GM12878 (cell line): ENCODE results near the gene USP28. TPM values are rescaled to one million over a fixed set of nuclear protein-coding genes. Genes with fewer than 3 reads are reported as not detected.

Source experiments
- ATAC-seq: fragments of 200-7000 bp; cut with Tn5 transposase; 3 replicates; pipeline ENCODE4 v1.9.1; 2020; ENCODE audit warnings: mild to moderate bottlenecking, moderate library complexity
- BruUV-seq: library from RNA; stranded (reverse); fragments of 400-500 nt; replicated peaks from 2 replicates; lab custom pipeline; 2021; lab: Mats Ljungman, UMichigan
- CTCF ChIA-PET: fragments of 300-600 bp; sonication (Branson Sonifier 250); formaldehyde crosslinking; extraction: SDS; loops from one replicate; lab custom pipeline; 2021; ENCODE audit warnings: inconsistent platforms; lab: Yijun Ruan, JAX
- POLR2A ChIA-PET: fragments of 350-600 bp; formaldehyde crosslinking; extraction: SDS; loops from one replicate; lab custom pipeline; 2021; ENCODE audit warnings: inconsistent platforms; lab: Charles Lee
- RAD21 ChIA-PET: fragments of 300-600 bp; sonication (Branson Sonifier 250); formaldehyde crosslinking; loops from one replicate; lab custom pipeline; 2023; ENCODE audit warnings: antibody characterized with exemption; ENCODE audit not compliant: unreplicated experiment; lab: Charles Lee
- SMC1A ChIA-PET: fragments of 300-600 bp; sonication (Branson Sonifier 250); formaldehyde crosslinking; loops from one replicate; lab custom pipeline; 2023; ENCODE audit not compliant: unreplicated experiment, uncharacterized antibody; lab: Charles Lee
- DNase-seq: peaks from one replicate; pipeline ENCODE4 v3.0.0-alpha.2; 2011; ENCODE audit warnings: low read depth, low spot score
- FAIRE-seq: peaks from 3 replicates; lab custom pipeline; 2011; peaks lifted over from hg19 to GRCh38; lab: Jason Lieb, UNC
- H2AFZ ChIP-seq: 2 replicates; pipeline ENCODE4 v1.6.0; 2011; ENCODE audit warnings: low read depth, low read length, control low read depth; ENCODE audit not compliant: control insufficient read depth
- H3K27ac ChIP-seq: 2 replicates; pipeline ENCODE4 v1.5.1; 2011; ENCODE audit warnings: control low read depth; ENCODE audit not compliant: control insufficient read depth, insufficient read depth
- H3K27me3 ChIP-seq, 2 experiments: replicated peaks in 1 of 2; 2 replicates each; pipeline versions ENCODE4 v1.6.0 to v1.6.1; 2011; ENCODE audit warnings: low read length in 1 of 2; ENCODE audit not compliant: control insufficient read depth in 2 of 2, insufficient read depth in 2 of 2
- H3K36me3 ChIP-seq, 2 experiments: 2 replicates each; pipeline ENCODE4 v1.5.1; 2011; ENCODE audit warnings: low read length in 1 of 2; ENCODE audit not compliant: control insufficient read depth in 2 of 2, insufficient read depth in 2 of 2
- H3K4me1 ChIP-seq: 2 replicates; pipeline ENCODE4 v1.6.1; 2011; ENCODE audit warnings: mild to moderate bottlenecking, low read length, moderate library complexity, mixed read lengths; ENCODE audit not compliant: control insufficient read depth, insufficient read depth
- H3K4me2 ChIP-seq: 2 replicates; pipeline ENCODE4 v1.6.0; 2011; ENCODE audit warnings: control low read depth; ENCODE audit not compliant: control insufficient read depth, insufficient read depth
- H3K4me3 ChIP-seq: fragments of 200-600 bp; sonication (generic); 2 replicates; pipeline ENCODE4 v1.5.1; 2016
- H3K79me2 ChIP-seq: 2 replicates; pipeline ENCODE4 v1.6.0; 2011; ENCODE audit warnings: low read length; ENCODE audit not compliant: control insufficient read depth, insufficient read depth
- H3K9ac ChIP-seq: 2 replicates; pipeline ENCODE4 v1.8.0; 2011; ENCODE audit warnings: low read length, control low read depth, mixed read lengths; ENCODE audit not compliant: control insufficient read depth, insufficient read depth
- H3K9me3 ChIP-seq: replicated peaks from 3 replicates; pipeline ENCODE4 v1.5.1; 2011; ENCODE audit warnings: mild to moderate bottlenecking, low read length; ENCODE audit not compliant: control insufficient read depth, insufficient read depth
- H4K20me1 ChIP-seq: 2 replicates; pipeline ENCODE4 v1.6.0; 2011; ENCODE audit not compliant: control insufficient read depth, insufficient read depth
- BCL11A ChIP-seq: IDR thresholded peaks from 2 replicates; pipeline ENCODE4 v1.6.1; 2011; ENCODE audit warnings: low read depth, low read length
- CHD2 ChIP-seq: IDR thresholded peaks from 2 replicates; pipeline ENCODE4 v1.6.1; 2011; ENCODE audit warnings: low read depth, low read length, improper control_type of control experiment, borderline replicate concordance
- HDAC6 ChIP-seq: fragments of 200-600 bp; sonication (generic); IDR thresholded peaks from one replicate; pipeline ENCODE4 v1.8.0; 2017; ENCODE audit warnings: antibody characterized with exemption; ENCODE audit not compliant: unreplicated experiment
- HDGF ChIP-seq: fragments of 450-650 bp; IDR thresholded peaks from 2 replicates; pipeline ENCODE4 v1.6.1; 2016; ENCODE audit warnings: antibody characterized with exemption
- IKZF1 ChIP-seq: fragments of 450-650 bp; conservative IDR thresholded peaks from 2 replicates; pipeline ENCODE4 v1.6.1; 2017; ENCODE audit warnings: antibody characterized with exemption, mild to moderate bottlenecking
- KDM1A ChIP-seq: fragments of 200-600 bp; sonication (generic); IDR thresholded peaks from 2 replicates; pipeline ENCODE4 v1.6.1; 2016; ENCODE audit warnings: borderline replicate concordance
- NR2F1 ChIP-seq: fragments of 450-650 bp; conservative IDR thresholded peaks from 2 replicates; pipeline ENCODE4 v1.6.1; 2017; ENCODE audit warnings: mild to moderate bottlenecking
- SMARCA5 ChIP-seq: fragments of 450-650 bp; IDR thresholded peaks from 2 replicates; pipeline ENCODE4 v1.6.1; 2017; ENCODE audit warnings: mild to moderate bottlenecking
- STAT3 ChIP-seq: IDR thresholded peaks from 2 replicates; pipeline ENCODE4 v1.6.1; 2011; ENCODE audit warnings: low read depth, low read length, improper control_type of control experiment
- SUPT20H ChIP-seq: IDR thresholded peaks from 2 replicates; pipeline ENCODE4 v1.6.1; 2011; ENCODE audit warnings: low read depth, mild to moderate bottlenecking, low read length, moderate library complexity, borderline replicate concordance; ENCODE audit not compliant: control insufficient read depth
- USF2 ChIP-seq: IDR thresholded peaks from 2 replicates; pipeline ENCODE4 v1.6.1; 2011; ENCODE audit warnings: low read depth, low read length, improper control_type of control experiment, borderline replicate concordance
- ZBTB40 ChIP-seq: fragments of 450-650 bp; IDR thresholded peaks from 2 replicates; pipeline ENCODE4 v1.6.1; 2016; ENCODE audit warnings: mild to moderate bottlenecking, moderate library complexity, borderline replicate concordance
- ZNF217 ChIP-seq: fragments of 450-650 bp; IDR thresholded peaks from 2 replicates; pipeline ENCODE4 v1.6.1; 2017; ENCODE audit warnings: antibody characterized with exemption, mild to moderate bottlenecking
- ZNF622 ChIP-seq: fragments of 450-650 bp; IDR thresholded peaks from 2 replicates; pipeline ENCODE4 v1.6.1; 2017; ENCODE audit warnings: mild to moderate bottlenecking, inconsistent platforms
- in situ Hi-C: fragments of 300-500 bp; cut with MboI; formaldehyde crosslinking; loops from 9 replicates; pipeline ENCODE4 v1.14.3; 2018; ENCODE audit warnings: mixed read lengths
- intact Hi-C: fragments of 100-400 bp; cut with micrococcal nuclease; formaldehyde crosslinking; loops from one replicate; pipeline ENCODE4 v1.14.2; 2022; ENCODE audit not compliant: unreplicated experiment
- polyA plus RNA-seq, 11 experiments: library from polyadenylated mRNA; depleted of rRNA in 4 of 11; unstranded in 6 of 11; stranded (reverse) in 5 of 11; fragments of >200 nt; fragmentation: Nextera tagmentation in 4 of 11; fragmentation: Illumina TruSeq in 1 of 11; extraction: Ambion mirVana in 4 of 11; extraction: Trizol in 1 of 11; gene quantifications; 1 replicate in 1 of 11; 2 replicates in 10 of 11; pipeline versions ENCODE4 v1.2.1 to v1.2.3, GENCODE V29; 2011 to 2016; ENCODE audit warnings: inconsistent platforms in 2 of 11, missing spikeins in 2 of 11, low read depth in 1 of 11
- total RNA-seq, 4 experiments: library from RNA; depleted of rRNA in 3 of 4; stranded (reverse); fragments of >200 nt in 3 of 4; fragmentation: Illumina TruSeq in 1 of 4; extraction: Trizol in 1 of 4; gene quantifications; 2 replicates each; pipeline versions ENCODE4 v1.2.1 to v1.2.3, GENCODE V29; 2013 to 2021

The USP28 gene
- total and polyA plus RNA-seq, 10 of the 15 experiments (the other 5 are each of a cell fraction or from before 2014, with no cell fraction given), result 2.8 to 60.4 (median 24.1) TPM

GRCh38 chr11:113805640-113806039 lies 69.7 kb downstream of the USP28 start:
- TF ChIP-seq NR2F1 (no peak), KDM1A (no peak)
- RAD21 ChIA-PET, result interaction anchor here (1.0 to 2.7 kb wide), 3 partner anchors 10 to 455 kb away, joined by 3 to 7 read pairs (median 5); no protein-coding TSS in a partner anchor
- Histone ChIP-seq H2AFZ (no peak overlapping the region), H3K27me3 (no peaks in the 10 kb centered on the region), H3K4me1 (no peaks in the 10 kb centered on the region), H3K79me2 (no peaks in the 10 kb centered on the region), H4K20me1 (no peaks in the 10 kb centered on the region), H3K4me2 (no peak overlapping the region), H3K27ac (no peak overlapping the region), H3K9me3 (no peaks in the 10 kb centered on the region), H3K36me3 (peaks cover 5 to 21% of the 10 kb centered on the region in 2 experiments), H3K4me3 (no peak overlapping the region), H3K9ac (no peak overlapping the region)
- ATAC-seq, result no peak
- intact Hi-C loops, result loop anchor here (5.0 kb wide), 1 partner anchor 457 kb away; no protein-coding TSS in a partner anchor
- POLR2A ChIA-PET, result interaction anchor here (0.5 kb wide), 1 partner anchor 69 kb away, joined by 3 read pairs; no protein-coding TSS in a partner anchor
- DNase-seq, result no peak
- no TSS peak for BruUV-seq
- CTCF ChIA-PET, result interaction anchor here (0.7 to 4.2 kb wide), 13 partner anchors 9 to 456 kb away, joined by 3 to 28 read pairs (median 6); partner anchors contain the start of gene ZW10
- SMC1A ChIA-PET, result interaction anchor here (1.6 to 3.7 kb wide), 3 partner anchors 26 to 455 kb away, joined by 4 to 12 read pairs (median 7); no protein-coding TSS in a partner anchor
- FAIRE-seq, result no peak
- in situ Hi-C loops, result loop anchor here (10.0 kb wide), 1 partner anchor 459 kb away; no protein-coding TSS in a partner anchor

DNA sequence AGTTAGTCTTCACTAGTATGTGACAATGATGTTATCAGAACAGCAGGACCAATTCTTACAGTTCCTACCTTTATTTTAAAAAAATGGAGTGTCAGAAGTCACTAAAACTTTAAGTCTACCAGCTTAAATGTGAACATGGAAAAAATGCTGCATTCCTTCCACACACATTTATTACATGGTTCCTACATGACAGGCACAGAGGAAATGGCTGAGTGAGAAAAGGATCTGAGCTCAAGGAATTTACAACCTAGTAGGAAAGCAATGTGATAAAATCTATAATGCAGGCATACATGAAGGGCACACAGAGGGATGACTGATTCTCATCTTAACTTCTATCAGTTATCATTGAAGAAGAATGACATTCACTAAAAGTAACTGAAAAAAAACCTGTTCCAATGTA lies 72.8 kb downstream of the USP28 start:
- Histone ChIP-seq H3K36me3 (peaks cover 6 to 21% of the 10 kb centered on the region in 2 experiments), H3K9me3 (no peaks in the 10 kb centered on the region), H3K4me1 (no peaks in the 10 kb centered on the region), H4K20me1 (no peaks in the 10 kb centered on the region), H3K9ac (no peak overlapping the region), H3K4me2 (no peak overlapping the region), H3K27ac (no peak overlapping the region), H3K27me3 (no peaks in the 10 kb centered on the region), H3K79me2 (no peaks in the 10 kb centered on the region), H2AFZ (no peak overlapping the region), H3K4me3 (no peak overlapping the region)
- ChIA-PET CTCF (interaction anchor here (1.0 to 1.8 kb wide), 2 partner anchors 93 to 459 kb away, joined by 4 to 6 read pairs; no protein-coding TSS in a partner anchor), POLR2A (interaction anchor here (1.5 kb wide), 1 partner anchor 11 kb away, joined by 3 read pairs; no protein-coding TSS in a partner anchor), SMC1A (no interaction called here), RAD21 (no interaction called here)
- no peak for FAIRE-seq
- DNase-seq, result no peak
- no peak for ATAC-seq
- in situ Hi-C loops (loop anchor here (10.0 kb wide), 1 partner anchor 462 kb away; no protein-coding TSS in a partner anchor), intact Hi-C loops (no loop called here)
- BruUV-seq, result no TSS peak
- no peak for TF ChIP-seq ZNF217
- no peak for TF ChIP-seq ZBTB40
- no peak for TF ChIP-seq IKZF1
- no peak for TF ChIP-seq BCL11A
- TF ChIP-seq NR2F1, result no peak
- no peak for TF ChIP-seq KDM1A
- TF ChIP-seq HDGF, result no peak
- no peak for TF ChIP-seq SMARCA5
- no peak for TF ChIP-seq CHD2
- no peak for TF ChIP-seq SUPT20H
- no peak for TF ChIP-seq STAT3
- no peak for TF ChIP-seq USF2
- no peak for TF ChIP-seq ZNF622
- no peak for TF ChIP-seq HDAC6
